ENCODE data around the gene PARP8.
"Not testable (repeated sequence)": the region's sequence is repeated elsewhere in the genome, so short reads cannot be mapped to it uniquely, and the experiment has no call there.

PARP8 gene

DNA sequence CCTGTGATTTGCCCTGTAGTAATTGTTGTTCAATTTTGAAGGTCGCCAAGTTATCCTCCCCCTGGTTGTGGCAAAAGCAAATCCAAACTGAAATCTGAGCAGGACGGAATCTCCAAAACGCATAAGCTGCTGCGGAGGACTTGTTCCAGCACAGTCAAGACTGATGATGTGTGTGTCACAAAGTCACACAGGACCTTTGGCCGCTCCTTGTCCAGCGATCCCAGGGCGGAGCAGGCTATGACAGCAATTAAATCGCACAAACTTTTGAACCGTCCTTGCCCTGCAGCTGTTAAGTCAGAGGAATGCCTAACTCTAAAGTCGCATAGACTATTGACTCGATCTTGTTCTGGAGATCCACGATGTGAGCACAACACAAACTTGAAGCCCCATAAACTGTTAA is 128.4 kb downstream of the PARP8 start:
- Histone ChIP-seq H3K9ac (ENCODE audit: low read depth, low read length) (no peak overlapping the region), H3K4me2 (ENCODE audit: low read length) (no peak overlapping the region), H3K4me3 (ENCODE audit: low read length) (no peak overlapping the region), H3K27me3 (ENCODE audit: control insufficient read depth, insufficient read depth, low read length) (no peaks in the 10 kb centered on the region), H3K36me3 (ENCODE audit: insufficient read depth, low read length) (no peaks in the 10 kb centered on the region), H3K4me1 (ENCODE audit: control insufficient read depth, insufficient read depth, low read length) (no peaks in the 10 kb centered on the region), H3K9me3 (replicated peaks; ENCODE audit: low read length) (no peaks in the 10 kb centered on the region)

DNA sequence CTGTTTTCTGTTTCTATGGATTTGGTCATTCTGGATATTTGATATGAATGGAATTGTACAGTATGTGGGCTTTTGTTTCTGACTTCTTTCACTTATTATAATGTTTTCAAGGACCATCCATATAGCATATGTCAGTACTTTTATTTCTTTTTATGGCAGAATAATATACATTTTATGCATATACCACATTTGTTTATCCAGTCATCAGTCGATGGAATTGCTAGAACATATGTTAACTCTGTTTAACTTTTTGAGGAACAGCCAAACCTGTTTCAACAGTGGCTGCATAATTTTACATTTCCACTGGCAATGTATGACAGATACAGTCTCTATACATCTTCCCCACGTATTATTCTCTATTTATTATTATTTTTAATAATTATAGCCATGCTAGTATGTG is 131.6 kb downstream of the PARP8 start:
- Histone ChIP-seq H3K9ac (ENCODE audit: low read depth, low read length) (no peak overlapping the region), H3K4me3 (ENCODE audit: low read length) (no peak overlapping the region), H3K27me3 (ENCODE audit: control insufficient read depth, insufficient read depth, low read length) (no peaks in the 10 kb centered on the region), H3K9me3 (replicated peaks; ENCODE audit: low read length) (no peaks in the 10 kb centered on the region), H3K4me2 (ENCODE audit: low read length) (no peak overlapping the region), H3K36me3 (ENCODE audit: insufficient read depth, low read length) (no peaks in the 10 kb centered on the region), H3K4me1 (ENCODE audit: control insufficient read depth, insufficient read depth, low read length) (no peaks in the 10 kb centered on the region)

- H3K27me3 ChIP-seq (ENCODE audit: control insufficient read depth, insufficient read depth, low read length) = no peaks in the 10 kb centered on the region
- no peak overlapping the region for H3K4me2 ChIP-seq (ENCODE audit: low read length)
- no peaks in the 10 kb centered on the region for H3K9me3 ChIP-seq (replicated peaks; ENCODE audit: low read length)
- no peaks in the 10 kb centered on the region for H3K4me1 ChIP-seq (ENCODE audit: control insufficient read depth, insufficient read depth, low read length)
- H3K4me3 ChIP-seq (ENCODE audit: low read length) = no peak overlapping the region
- H3K9ac ChIP-seq (ENCODE audit: low read depth, low read length) = no peak overlapping the region
- H3K36me3 ChIP-seq (ENCODE audit: insufficient read depth, low read length) = no peaks in the 10 kb centered on the region
Observed at GRCh38 chr5:50799596-50799995, 133.2 kb downstream of the PARP8 start.

DNA sequence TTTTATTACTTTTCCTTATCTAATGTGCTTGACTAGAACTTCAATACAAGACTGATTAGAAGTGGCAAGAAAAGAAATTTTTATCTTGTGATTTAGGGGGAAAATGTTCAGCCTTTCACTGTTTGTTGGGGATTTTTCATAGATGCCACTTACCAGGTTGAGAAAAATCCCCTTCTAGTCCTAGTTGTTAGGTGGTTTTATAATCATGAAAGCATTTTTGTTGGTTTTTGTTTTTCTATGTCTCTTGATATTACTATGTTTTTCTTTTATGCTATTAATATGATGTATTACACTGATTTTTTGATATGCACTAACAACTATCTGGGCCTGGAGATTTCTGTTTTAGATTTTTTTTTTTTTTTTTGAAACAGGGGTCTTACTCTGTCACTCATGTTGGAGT is 134.0 kb downstream of the PARP8 start:
- Histone ChIP-seq H3K4me3 (ENCODE audit: low read length) (no peak overlapping the region), H3K9ac (ENCODE audit: low read depth, low read length) (no peak overlapping the region), H3K27me3 (ENCODE audit: control insufficient read depth, insufficient read depth, low read length) (no peaks in the 10 kb centered on the region), H3K4me2 (ENCODE audit: low read length) (no peak overlapping the region), H3K36me3 (ENCODE audit: insufficient read depth, low read length) (no peaks in the 10 kb centered on the region), H3K4me1 (ENCODE audit: control insufficient read depth, insufficient read depth, low read length) (no peaks in the 10 kb centered on the region), H3K9me3 (replicated peaks; ENCODE audit: low read length) (no peaks in the 10 kb centered on the region)

- H3K36me3 ChIP-seq (ENCODE audit: insufficient read depth, low read length) = no peaks in the 10 kb centered on the region
- H3K9me3 ChIP-seq (replicated peaks; ENCODE audit: low read length) = no peaks in the 10 kb centered on the region
- H3K27me3 ChIP-seq (ENCODE audit: control insufficient read depth, insufficient read depth, low read length) = no peaks in the 10 kb centered on the region
- H3K4me3 ChIP-seq (ENCODE audit: low read length) = no peak overlapping the region
- no peak overlapping the region for H3K9ac ChIP-seq (ENCODE audit: low read depth, low read length)
- H3K4me1 ChIP-seq (ENCODE audit: control insufficient read depth, insufficient read depth, low read length) = no peaks in the 10 kb centered on the region
- no peak overlapping the region for H3K4me2 ChIP-seq (ENCODE audit: low read length)
Observed at GRCh38 chr5:50807661-50808060, 141.2 kb downstream of the PARP8 start.

DNA sequence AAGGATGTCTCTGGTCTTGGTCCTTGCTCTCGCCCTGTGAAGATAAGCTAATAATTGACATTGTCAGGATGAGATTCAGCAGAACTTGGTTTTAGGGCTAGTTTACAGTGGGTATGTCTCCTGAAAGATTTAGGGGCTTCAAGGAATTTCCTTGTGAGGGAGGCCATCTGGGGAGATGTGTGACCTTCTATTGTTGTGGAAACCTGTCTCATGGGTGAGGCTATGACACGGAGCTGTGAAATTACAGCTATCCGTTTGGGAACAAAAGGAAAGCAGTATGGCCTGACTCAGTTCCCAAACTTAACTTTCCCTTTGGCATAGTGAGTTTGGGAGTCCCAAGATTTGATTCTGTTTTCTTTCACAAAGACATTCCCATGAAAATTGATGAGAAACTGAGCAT is 142.0 kb downstream of the PARP8 start:
- Histone ChIP-seq H3K9me3 (replicated peaks; ENCODE audit: low read length) (no peaks in the 10 kb centered on the region), H3K36me3 (ENCODE audit: insufficient read depth, low read length) (no peaks in the 10 kb centered on the region), H3K9ac (ENCODE audit: low read depth, low read length) (no peak overlapping the region), H3K4me3 (ENCODE audit: low read length) (no peak overlapping the region), H3K27me3 (ENCODE audit: control insufficient read depth, insufficient read depth, low read length) (no peaks in the 10 kb centered on the region), H3K4me2 (ENCODE audit: low read length) (no peak overlapping the region), H3K4me1 (ENCODE audit: control insufficient read depth, insufficient read depth, low read length) (no peaks in the 10 kb centered on the region)

DNA sequence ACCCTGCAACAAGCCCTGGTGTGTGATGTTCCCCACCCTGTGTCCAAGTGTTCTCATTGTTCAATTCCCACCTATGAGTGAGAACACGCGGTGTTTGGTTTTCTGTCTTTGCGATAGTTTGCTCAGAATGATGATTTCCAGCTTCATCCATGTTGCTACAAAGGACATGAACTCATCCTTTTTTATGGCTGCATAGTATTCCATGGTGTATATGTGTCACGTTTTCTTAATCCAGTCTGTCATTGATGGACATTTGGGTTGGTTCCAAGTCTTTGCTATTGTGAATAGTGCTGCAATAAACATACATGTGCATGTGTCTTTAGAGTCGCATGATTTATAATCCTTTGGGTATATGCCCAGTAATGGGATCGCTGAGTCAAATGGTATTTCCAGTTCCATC is 145.3 kb downstream of the PARP8 start:
- H3K9me3 ChIP-seq (replicated peaks; ENCODE audit: low read length); H3K4me3 ChIP-seq (ENCODE audit: low read length); H3K4me1 ChIP-seq (ENCODE audit: control insufficient read depth, insufficient read depth, low read length); H3K36me3 ChIP-seq (ENCODE audit: insufficient read depth, low read length); H3K4me2 ChIP-seq (ENCODE audit: low read length); H3K9ac ChIP-seq (ENCODE audit: low read depth, low read length); H3K27me3 ChIP-seq (ENCODE audit: control insufficient read depth, insufficient read depth, low read length): not testable (repeated sequence)

DNA sequence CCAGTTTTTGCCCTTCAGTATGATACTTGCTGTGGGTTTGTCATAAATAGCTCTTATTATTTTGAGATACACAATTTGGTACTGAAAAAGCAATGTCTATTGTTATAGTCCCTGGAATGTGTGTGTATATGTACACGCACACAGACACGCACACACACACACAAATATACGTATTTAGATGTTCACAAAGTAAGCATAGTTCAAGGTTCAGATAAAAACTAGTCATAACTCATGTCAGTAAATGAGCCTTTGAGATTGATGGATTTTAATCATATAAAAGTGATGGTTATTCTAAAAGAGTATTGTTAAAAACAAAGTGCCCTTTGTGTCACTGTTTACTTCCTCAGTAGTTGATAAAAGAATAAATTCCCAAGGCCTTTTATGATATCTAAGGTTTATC is 147.3 kb downstream of the PARP8 start:
- no peak overlapping the region for H3K9ac ChIP-seq (ENCODE audit: low read depth, low read length)
- no peak overlapping the region for H3K4me3 ChIP-seq (ENCODE audit: low read length)

GRCh38 chr5:50814556-50814955 is 148.1 kb downstream of the PARP8 start:
- H3K9me3 ChIP-seq (replicated peaks; ENCODE audit: low read length) = no peaks in the 10 kb centered on the region
- no peak overlapping the region for H3K9ac ChIP-seq (ENCODE audit: low read depth, low read length)
- no peaks in the 10 kb centered on the region for H3K36me3 ChIP-seq (ENCODE audit: insufficient read depth, low read length)
- H3K4me1 ChIP-seq (ENCODE audit: control insufficient read depth, insufficient read depth, low read length) = no peaks in the 10 kb centered on the region
- H3K4me3 ChIP-seq (ENCODE audit: low read length) = no peak overlapping the region
- no peaks in the 10 kb centered on the region for H3K27me3 ChIP-seq (ENCODE audit: control insufficient read depth, insufficient read depth, low read length)
- no peak overlapping the region for H3K4me2 ChIP-seq (ENCODE audit: low read length)

More for the DNA sequence above, 147.3 kb downstream of the PARP8 start:
- Histone ChIP-seq H3K4me1 (ENCODE audit: control insufficient read depth, insufficient read depth, low read length) (no peaks in the 10 kb centered on the region), H3K36me3 (ENCODE audit: insufficient read depth, low read length) (no peaks in the 10 kb centered on the region), H3K4me2 (ENCODE audit: low read length) (no peak overlapping the region), H3K9me3 (replicated peaks; ENCODE audit: low read length) (no peaks in the 10 kb centered on the region), H3K27me3 (ENCODE audit: control insufficient read depth, insufficient read depth, low read length) (no peaks in the 10 kb centered on the region)

DNA sequence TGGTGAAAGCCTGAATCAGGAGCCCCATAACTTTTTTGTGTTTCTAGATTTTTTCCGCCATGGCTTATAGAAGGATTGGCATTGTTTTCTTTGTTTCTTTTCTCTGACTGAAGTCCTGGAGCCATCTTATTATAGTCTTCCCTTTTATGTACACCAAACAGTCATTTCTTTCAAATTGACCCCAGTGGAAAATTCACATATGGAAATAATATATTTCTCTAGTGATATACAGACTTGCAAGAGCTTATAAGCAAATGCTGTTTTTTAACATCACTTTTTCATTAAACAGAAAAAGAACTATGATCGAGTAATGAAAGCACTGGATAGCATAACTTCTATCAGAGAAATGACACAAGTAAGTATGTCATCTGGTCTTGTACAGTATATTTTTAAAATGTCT is 155.6 kb downstream of the PARP8 start:
- H3K9me3 ChIP-seq (replicated peaks; ENCODE audit: low read length) = no peaks in the 10 kb centered on the region
- H3K4me3 ChIP-seq (ENCODE audit: low read length) = no peak overlapping the region
- no peak overlapping the region for H3K4me2 ChIP-seq (ENCODE audit: low read length)
- no peaks in the 10 kb centered on the region for H3K4me1 ChIP-seq (ENCODE audit: control insufficient read depth, insufficient read depth, low read length)
- no peaks in the 10 kb centered on the region for H3K27me3 ChIP-seq (ENCODE audit: control insufficient read depth, insufficient read depth, low read length)
- H3K36me3 ChIP-seq (ENCODE audit: insufficient read depth, low read length) = no peaks in the 10 kb centered on the region
- no peak overlapping the region for H3K9ac ChIP-seq (ENCODE audit: low read depth, low read length)

DNA sequence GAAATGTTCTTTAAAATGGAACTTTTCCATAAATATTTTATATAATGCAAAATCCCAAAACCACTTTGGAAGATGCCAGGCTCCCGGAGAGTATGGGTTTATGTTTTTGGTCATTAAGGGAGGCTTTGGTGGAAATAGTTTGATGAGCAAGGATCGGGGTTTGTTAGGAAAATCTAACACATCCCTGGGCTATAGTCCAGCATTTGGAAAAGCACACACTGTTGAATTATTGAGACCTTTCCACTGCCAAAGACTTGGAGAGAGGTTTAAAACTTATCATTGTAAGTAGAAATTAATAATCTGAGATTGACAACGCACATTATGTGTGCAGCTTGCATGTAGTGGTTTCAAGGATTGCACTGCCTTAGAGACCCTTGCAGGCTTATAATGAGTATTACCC is 156.3 kb downstream of the PARP8 start:
- H3K4me3 ChIP-seq (ENCODE audit: low read length) = no peak overlapping the region
- H3K4me1 ChIP-seq (ENCODE audit: control insufficient read depth, insufficient read depth, low read length) = no peaks in the 10 kb centered on the region
- H3K9ac ChIP-seq (ENCODE audit: low read depth, low read length) = no peak overlapping the region
- no peaks in the 10 kb centered on the region for H3K27me3 ChIP-seq (ENCODE audit: control insufficient read depth, insufficient read depth, low read length)
- H3K36me3 ChIP-seq (ENCODE audit: insufficient read depth, low read length) = no peaks in the 10 kb centered on the region
- no peak overlapping the region for H3K4me2 ChIP-seq (ENCODE audit: low read length)
- no peaks in the 10 kb centered on the region for H3K9me3 ChIP-seq (replicated peaks; ENCODE audit: low read length)

DNA sequence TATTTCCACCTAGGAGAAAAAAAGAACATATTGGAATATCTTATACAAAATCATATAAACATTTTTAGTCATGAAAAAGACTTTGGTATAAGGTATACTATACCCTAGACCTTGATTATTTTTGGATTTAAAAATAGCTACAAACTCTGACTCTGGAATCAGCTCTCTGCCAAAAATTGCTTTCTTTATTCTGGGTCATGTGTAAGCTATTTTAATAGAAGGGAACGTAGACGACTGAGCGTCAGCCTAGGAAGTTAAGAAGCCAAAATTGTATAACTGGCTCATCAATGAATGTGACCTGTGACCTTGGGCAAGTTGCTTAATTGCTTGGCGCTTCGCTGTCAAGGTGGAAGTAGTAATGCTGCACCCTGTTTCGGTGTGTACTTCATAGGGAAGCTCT is 157.1 kb downstream of the PARP8 start:
- Histone ChIP-seq H3K4me1 (ENCODE audit: control insufficient read depth, insufficient read depth, low read length) (no peaks in the 10 kb centered on the region), H3K9me3 (replicated peaks; ENCODE audit: low read length) (no peaks in the 10 kb centered on the region), H3K36me3 (ENCODE audit: insufficient read depth, low read length) (no peaks in the 10 kb centered on the region), H3K9ac (ENCODE audit: low read depth, low read length) (no peak overlapping the region), H3K27me3 (ENCODE audit: control insufficient read depth, insufficient read depth, low read length) (no peaks in the 10 kb centered on the region), H3K4me3 (ENCODE audit: low read length) (no peak overlapping the region), H3K4me2 (ENCODE audit: low read length) (no peak overlapping the region)

GRCh38 chr5:50824109-50824508 is 157.7 kb downstream of the PARP8 start:
- Histone ChIP-seq H3K4me3 (ENCODE audit: low read length) (no peak overlapping the region), H3K9ac (ENCODE audit: low read depth, low read length) (no peak overlapping the region), H3K4me1 (ENCODE audit: control insufficient read depth, insufficient read depth, low read length) (no peaks in the 10 kb centered on the region), H3K36me3 (ENCODE audit: insufficient read depth, low read length) (peaks cover 2% of the 10 kb centered on the region), H3K4me2 (ENCODE audit: low read length) (no peak overlapping the region), H3K9me3 (replicated peaks; ENCODE audit: low read length) (no peaks in the 10 kb centered on the region), H3K27me3 (ENCODE audit: control insufficient read depth, insufficient read depth, low read length) (no peaks in the 10 kb centered on the region)

Measured in skeletal muscle satellite cell (primary cell).